Spleen (tissue), 11 donors: ENCODE measurements around the gene FGGY. TPM values are rescaled to one million over a fixed set of nuclear protein-coding genes. Genes with fewer than 3 reads are reported as not detected.

Experiments
- DNase-seq: peaks from one replicate; pipeline ENCODE4 v3.0.0-alpha.2; 2020
- H3K27ac ChIP-seq, 8 donors: fragments of 200-600 bp; sonication (generic) in 7 of 8; 1 replicate in 4 of 8; 2 replicates in 4 of 8; pipeline versions ENCODE4 v1.5.0 to v1.8.0; 2016 to 2021; ENCODE audit warnings: inconsistent platforms in 4 of 8, mild to moderate bottlenecking in 4 of 8, moderate library complexity in 1 of 8
- H3K27me3 ChIP-seq, 7 donors: fragments of 200-600 bp; sonication (generic) in 6 of 7; replicated peaks in 1 of 7; 1 replicate in 4 of 7; 2 replicates in 3 of 7; pipeline versions ENCODE4 v1.5.0 to v1.8.0; 2016 to 2021; ENCODE audit warnings: inconsistent platforms in 3 of 7, mild to moderate bottlenecking in 1 of 7
- H3K36me3 ChIP-seq, 6 donors: fragments of 200-600 bp; sonication (generic) in 5 of 6; 1 replicate in 4 of 6; 2 replicates in 2 of 6; pipeline versions ENCODE4 v1.5.0 to v1.8.0; 2016 to 2021; ENCODE audit warnings: inconsistent platforms in 2 of 6
- H3K4me1 ChIP-seq, 6 donors: fragments of 200-600 bp; sonication (generic) in 5 of 6; 1 replicate in 3 of 6; 2 replicates in 3 of 6; pipeline versions ENCODE4 v1.5.0 to v1.8.0; 2016 to 2021; ENCODE audit warnings: inconsistent platforms in 3 of 6
- H3K4me3 ChIP-seq, 8 donors: fragments of 200-600 bp; sonication (generic) in 7 of 8; 1 replicate in 4 of 8; 2 replicates in 4 of 8; pipeline versions ENCODE4 v1.5.0 to v1.8.0; 2016 to 2021; ENCODE audit warnings: inconsistent platforms in 4 of 8, mild to moderate bottlenecking in 4 of 8, moderate library complexity in 2 of 8
- H3K9me3 ChIP-seq, 8 donors: fragments of 200-600 bp; sonication (generic) in 7 of 8; 1 replicate in 4 of 8; 2 replicates in 4 of 8; pipeline versions ENCODE4 v1.5.0 to v1.8.0; 2016 to 2021; ENCODE audit warnings: inconsistent platforms in 4 of 8
- POLR2A ChIP-seq, 3 donors: fragments of 450-650 bp; IDR thresholded peaks; one replicate each; pipeline ENCODE4 v1.5.1; 2017; ENCODE audit warnings: antibody characterized with exemption in 3 of 3, mild to moderate bottlenecking in 1 of 3
- POLR2AphosphoS5 ChIP-seq, 3 donors: sonication (generic); formaldehyde crosslinking; IDR thresholded peaks; one replicate each; pipeline ENCODE4 v1.5.1; 2017; ENCODE audit warnings: antibody characterized with exemption in 3 of 3
- WGBS, 5 donors: extraction: QIAGEN DNeasy Blood & Tissue Kit in 3 of 5; methylation state at CpG; one replicate each; pipeline versions ENCODE4 v1.1.5 to v1.1.7; 2013 to 2018; 5-methylcytosine and 5-hydroxymethylcytosine counted together
- intact Hi-C: fragments of 100-400 bp; cut with DNase I; formaldehyde crosslinking; loops from one replicate; pipeline ENCODE4 v1.15.0; 2023; ENCODE audit warnings: low total_unique reads
- polyA plus RNA-seq, 3 donors: library from polyadenylated mRNA; stranded (reverse); fragments of 200-250 nt; gene quantifications; one replicate each; pipeline ENCODE4 v1.2.1, GENCODE V29; 2013
- total RNA-seq, 7 donors: library from RNA; depleted of rRNA in 3 of 7; stranded (reverse); fragments of >200 nt in 3 of 7; fragmentation: NEBNext Ultra II Directional in 4 of 7; extraction: Animal tissue kit (Norgen Biotek cat#: 25700) in 4 of 7; gene quantifications; one replicate each; pipeline versions ENCODE4 v1.1.0 to v1.2.1, GENCODE V29; 2016 to 2021
- TF ChIP-seq, protein P1 (sequence below), 11 experiments: fragments of 200-600 bp in 7 of 11; fragments of 450-650 bp in 4 of 11; sonication (generic) in 4 of 11; IDR thresholded peaks in 8 of 11; conservative IDR thresholded peaks in 3 of 11; 1 replicate in 7 of 11; 2 replicates in 4 of 11; pipeline versions ENCODE4 v1.4.0 to v1.8.0; 2016 to 2021; ENCODE audit warnings: antibody characterized with exemption in 11 of 11, inconsistent platforms in 4 of 11, mild to moderate bottlenecking in 1 of 11
- donor health status: healthy with polysubstance abuse.
- donor health status: DM: no; HTN: no; CAD: no; lungs with moderate emphysema.
- donor health status: DM: no; HTN: no; CAD: no.
- donor health status: Bipolar disorder and iron deficiency.
- donor health status: healthy.
- donor health status: DM: no; HTN: no; CAD: no.
- donor health status: DM: yes; HTN: yes; CAD: no.

The FGGY gene
- total and polyA plus RNA-seq, 10 donors = 1.7 to 27.8 (median 13.2) TPM

DNA sequence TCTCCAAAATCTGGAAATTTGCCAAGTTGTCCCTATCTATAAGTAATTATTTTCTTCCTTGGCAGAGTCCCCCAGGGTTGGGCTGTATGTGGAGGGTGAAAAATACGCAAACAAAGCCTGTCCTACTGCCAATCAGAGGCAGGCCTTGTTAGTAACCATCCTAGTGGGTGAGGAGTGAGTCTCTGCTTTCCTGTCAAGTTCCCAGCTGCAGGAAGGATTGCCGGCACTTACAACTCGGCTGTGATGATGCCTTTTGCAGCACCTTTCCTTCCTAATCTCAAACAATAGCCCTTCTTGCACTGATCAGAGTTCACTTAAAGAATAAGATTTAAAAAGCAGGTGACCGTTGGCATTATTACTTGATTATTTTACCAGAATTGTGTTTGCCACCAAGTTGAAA, 31.3 kb upstream of the FGGY start:
- TF ChIP-seq POLR2AphosphoS5 (IDR thresholded peaks at IDR 0.05) (no peak), POLR2A (IDR thresholded peaks at IDR 0.05) (no peak)
- TF ChIP-seq, protein P1, sequence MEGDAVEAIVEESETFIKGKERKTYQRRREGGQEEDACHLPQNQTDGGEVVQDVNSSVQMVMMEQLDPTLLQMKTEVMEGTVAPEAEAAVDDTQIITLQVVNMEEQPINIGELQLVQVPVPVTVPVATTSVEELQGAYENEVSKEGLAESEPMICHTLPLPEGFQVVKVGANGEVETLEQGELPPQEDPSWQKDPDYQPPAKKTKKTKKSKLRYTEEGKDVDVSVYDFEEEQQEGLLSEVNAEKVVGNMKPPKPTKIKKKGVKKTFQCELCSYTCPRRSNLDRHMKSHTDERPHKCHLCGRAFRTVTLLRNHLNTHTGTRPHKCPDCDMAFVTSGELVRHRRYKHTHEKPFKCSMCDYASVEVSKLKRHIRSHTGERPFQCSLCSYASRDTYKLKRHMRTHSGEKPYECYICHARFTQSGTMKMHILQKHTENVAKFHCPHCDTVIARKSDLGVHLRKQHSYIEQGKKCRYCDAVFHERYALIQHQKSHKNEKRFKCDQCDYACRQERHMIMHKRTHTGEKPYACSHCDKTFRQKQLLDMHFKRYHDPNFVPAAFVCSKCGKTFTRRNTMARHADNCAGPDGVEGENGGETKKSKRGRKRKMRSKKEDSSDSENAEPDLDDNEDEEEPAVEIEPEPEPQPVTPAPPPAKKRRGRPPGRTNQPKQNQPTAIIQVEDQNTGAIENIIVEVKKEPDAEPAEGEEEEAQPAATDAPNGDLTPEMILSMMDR (IDR thresholded peaks at IDR 0.05 in 8 of 11, conservative IDR thresholded peaks at IDR 0.05 in 3 of 11) = no peak
- Histone ChIP-seq H3K4me3 (no peak overlapping the region), H3K9me3 (no peaks in the 10 kb centered on the region), H3K27me3 (no peaks in the 10 kb centered on the region), H3K27ac (peak overlapping the region in 1 of 8 donors; percentile 53), H3K4me1 (peaks cover 0 to 11% (median 0%) of the 10 kb centered on the region in 6 donors), H3K36me3 (no peaks in the 10 kb centered on the region)
- intact Hi-C loops = no loop called here
- no peak for DNase-seq
- 77 to 91% (median 80%) methylated on average over 4 of the region's 4 CpGs for whole genome bisulfite sequencing, 5 donors

DNA sequence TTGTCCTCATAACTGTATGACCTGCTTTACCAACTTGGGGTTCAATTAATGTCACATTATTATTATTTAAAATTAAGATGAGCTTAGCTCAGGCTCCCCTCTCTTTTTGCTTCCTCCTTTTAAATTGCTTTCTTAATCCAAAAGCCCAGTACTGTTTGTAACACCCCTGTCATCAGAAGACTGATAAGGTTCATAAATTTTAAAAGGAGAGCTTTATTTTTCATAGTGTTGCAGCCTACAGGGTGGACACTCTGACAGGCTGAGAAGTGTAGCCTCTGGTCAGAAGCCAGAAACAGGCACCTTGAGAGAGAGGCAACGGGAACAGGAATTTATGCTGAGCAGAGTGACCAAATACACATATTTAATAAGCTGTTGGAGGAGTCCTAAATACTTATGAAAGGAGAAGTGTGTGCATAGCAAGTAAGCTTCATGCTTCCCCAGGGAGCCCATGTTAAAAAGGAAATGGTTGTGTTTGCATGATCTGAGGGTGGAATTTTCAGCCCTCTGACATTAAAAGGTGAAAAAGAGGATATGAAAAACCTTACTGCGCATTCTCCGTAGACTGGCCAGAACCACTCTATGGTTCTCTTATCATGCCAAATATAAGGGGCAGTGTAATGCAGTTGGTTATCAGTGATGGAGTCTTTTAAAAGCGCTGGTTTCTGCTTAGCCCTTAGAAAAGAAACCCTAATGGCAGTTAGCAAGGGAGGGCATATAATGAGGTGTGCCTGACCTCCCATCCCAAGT, 30.5 kb upstream of the FGGY start:
- Histone ChIP-seq H3K4me1 (peaks cover 0 to 11% (median 0%) of the 10 kb centered on the region in 6 donors), H3K4me3 (no peak overlapping the region), H3K27me3 (no peaks in the 10 kb centered on the region), H3K36me3 (no peaks in the 10 kb centered on the region), H3K9me3 (no peaks in the 10 kb centered on the region), H3K27ac (peak overlapping the region in 5 of 8 donors; percentile 2 to 56 (median 38))
- DNase-seq = no peak
- WGBS, 5 donors = 55 to 69% (median 67%) methylated on average over 4 of the region's 4 CpGs
- intact Hi-C loops = no loop called here
- TF ChIP-seq POLR2A (IDR thresholded peaks at IDR 0.05) (no peak), POLR2AphosphoS5 (IDR thresholded peaks at IDR 0.05) (no peak)
- TF ChIP-seq, protein P1 (IDR thresholded peaks at IDR 0.05 in 8 of 11, conservative IDR thresholded peaks at IDR 0.05 in 3 of 11) = no peak

GRCh38 chr1:59266927-59267293, 30.0 kb upstream of the FGGY start:
- no peaks in the 10 kb centered on the region for H3K27me3 ChIP-seq
- no peak overlapping the region for H3K4me3 ChIP-seq
- no peak for DNase-seq
- peaks cover 0 to 11% (median 0%) of the 10 kb centered on the region in 6 donors for H3K4me1 ChIP-seq
- no peaks in the 10 kb centered on the region for H3K36me3 ChIP-seq
- H3K9me3 ChIP-seq = no peaks in the 10 kb centered on the region
- peak overlapping the region in 4 of 8 donors; percentile 30 to 56 (median 46) for H3K27ac ChIP-seq
- intact Hi-C loops = no loop called here
- TF ChIP-seq POLR2AphosphoS5 (IDR thresholded peaks at IDR 0.05) = no peak

DNA sequence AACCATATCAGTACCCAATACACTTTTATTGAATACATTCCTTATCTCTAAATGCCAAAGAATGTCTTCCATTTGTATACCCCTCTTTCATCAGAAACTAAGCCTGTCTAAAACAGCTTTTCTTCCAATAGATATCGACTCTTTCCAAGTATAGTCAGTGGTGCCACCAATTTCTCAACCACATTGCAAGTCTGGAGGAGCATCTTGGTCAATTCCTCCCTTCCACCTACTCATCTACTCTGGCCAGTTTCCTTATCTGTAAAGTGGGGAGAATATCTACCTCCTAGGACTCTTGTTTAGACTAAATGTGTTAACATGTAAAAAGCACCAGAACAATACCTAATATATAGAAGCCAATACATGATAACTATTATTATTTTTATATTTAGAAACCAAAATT, 28.5 kb upstream of the FGGY start:
- no peak overlapping the region for H3K4me3 ChIP-seq
- DNase-seq = no peak
- H3K9me3 ChIP-seq = no peaks in the 10 kb centered on the region
- no peaks in the 10 kb centered on the region for H3K36me3 ChIP-seq
- no peak overlapping the region for H3K27ac ChIP-seq
- no peaks in the 10 kb centered on the region for H3K27me3 ChIP-seq
- peaks cover 0 to 20% (median 2%) of the 10 kb centered on the region in 6 donors for H3K4me1 ChIP-seq
- 87 to 100% (median 97%) methylated on average over 1 of the region's 1 CpG for WGBS, 5 donors
- intact Hi-C loops = no loop called here
- TF ChIP-seq POLR2AphosphoS5 (IDR thresholded peaks at IDR 0.05) = no peak
- TF ChIP-seq, protein P1 (IDR thresholded peaks at IDR 0.05 in 8 of 11, conservative IDR thresholded peaks at IDR 0.05 in 3 of 11) = no peak
